Heart left ventricle (tissue), 16 donors: ENCODE results near the gene GNB5. TPM values are rescaled to one million over a fixed set of nuclear protein-coding genes. Genes with fewer than 3 reads are reported as not detected.

Source experiments
- ATAC-seq, 4 donors: fragments of 200-7000 bp; cut with Tn5 transposase; one replicate each; pipeline ENCODE4 v1.9.1; 2020 to 2022; ENCODE audit warnings: moderate library complexity in 4 of 4, mild to moderate bottlenecking in 3 of 4, moderate number of reproducible peaks in 1 of 4
- DNase-seq, 5 donors: peaks; one replicate each; pipeline ENCODE4 v3.0.0-alpha.2; 2020
- H3K27ac ChIP-seq, 12 donors: fragments of 200-600 bp; sonication (generic) in 4 of 12; one replicate each; pipeline versions ENCODE4 v1.5.0 to v1.8.0; 2016 to 2022; ENCODE audit warnings: mild to moderate bottlenecking in 2 of 12
- H3K27me3 ChIP-seq, 9 donors: fragments of 200-600 bp; sonication (generic) in 2 of 9; one replicate each; pipeline versions ENCODE4 v1.5.1 to v1.8.0; 2016 to 2022; ENCODE audit warnings: mild to moderate bottlenecking in 3 of 9
- H3K36me3 ChIP-seq, 9 donors: fragments of 200-600 bp; sonication (generic) in 2 of 9; one replicate each; pipeline versions ENCODE4 v1.5.0 to v1.8.0; 2018 to 2022; ENCODE audit warnings: mild to moderate bottlenecking in 2 of 9
- H3K4me1 ChIP-seq, 12 donors: fragments of 200-600 bp; sonication (generic) in 4 of 12; one replicate each; pipeline versions ENCODE4 v1.5.0 to v1.8.0; 2016 to 2022; ENCODE audit warnings: mild to moderate bottlenecking in 3 of 12
- H3K4me3 ChIP-seq, 12 donors: fragments of 200-600 bp; sonication (generic) in 4 of 12; one replicate each; pipeline versions ENCODE4 v1.5.0 to v1.8.0; 2017 to 2022; ENCODE audit warnings: mild to moderate bottlenecking in 9 of 12, moderate library complexity in 4 of 12
- H3K9me3 ChIP-seq, 12 donors: fragments of 200-600 bp; sonication (generic) in 4 of 12; one replicate each; pipeline versions ENCODE4 v1.5.0 to v1.8.0; 2016 to 2022; ENCODE audit warnings: mild to moderate bottlenecking in 1 of 12
- CTCF ChIP-seq, 12 donors: fragments of 200-600 bp; sonication (generic) in 4 of 12; IDR thresholded peaks; one replicate each; pipeline versions ENCODE4 v1.5.0 to v1.8.0; 2018 to 2022; ENCODE audit warnings: antibody characterized with exemption in 12 of 12, mild to moderate bottlenecking in 5 of 12
- POLR2A ChIP-seq, 2 donors: fragments of 450-650 bp; IDR thresholded peaks; one replicate each; pipeline ENCODE4 v1.6.1; 2017; ENCODE audit warnings: antibody characterized with exemption in 2 of 2, mild to moderate bottlenecking in 2 of 2, moderate library complexity in 2 of 2
- WGBS, 4 donors: extraction: QIAGEN DNeasy Blood & Tissue Kit in 2 of 4; methylation state at CpG; one replicate each; pipeline versions ENCODE4 v1.1.5 to v1.1.7; 2013 to 2018; 5-methylcytosine and 5-hydroxymethylcytosine counted together
- intact Hi-C, 10 donors: fragments of 100-400 bp; cut with DNase I; formaldehyde crosslinking; loops; one replicate each; pipeline versions ENCODE4 v1.11.1 to v1.14.2; 2022
- polyA plus RNA-seq, 2 donors: library from polyadenylated mRNA; stranded (reverse); fragments of 200-250 nt; gene quantifications; one replicate each; pipeline ENCODE4 v1.2.3, GENCODE V29; 2013
- total RNA-seq, 9 donors: library from RNA; depleted of rRNA in 2 of 9; stranded (reverse); fragments of >200 nt in 2 of 9; fragmentation: NEBNext Ultra II Directional in 3 of 9; extraction: Animal tissue kit (Norgen Biotek cat#: 25700) in 3 of 9; gene quantifications; one replicate each; pipeline versions ENCODE4 v1.1.0 to v1.2.4, GENCODE V29; 2016 to 2023
- donor health status: ischemic (EF 13 %, LVEDD 7.1; RV severe dilation, severe dysfunction).
- donor health status: healthy with polysubstance abuse.
- donor health status: DM: no; HTN: yes; CAD: no.
- donor health status: DM: no; HTN: no; CAD: no.
- donor health status: ischemic (EF 25% LVEDD 6.9; RV normal size, moderate dysfunction).
- donor health status: ischemic (EF 25% LVEDD 5.7; RV mildly dilated, moderate dysfunction).
- donor health status: healthy.
- donor health status: DM: yes; HTN: yes; CAD: no.
- donor health status: ischemic (EF 35%, LVEDD 5.7; RV mildly dilated, moderate dysfunction).
- donor health status: nonischemic (EF 11% LVEDD 7.7; RV severe dilation, severe dysfunction).
- donor health status: DM: yes; HTN: yes; CAD: no.
- donor health status: PGD.
- donor health status: ischemic (EF 29% LVEDD 5.4; RV normal size, mild dysfunction).
- donor health status: nonischemic (EF 23%, LVEDD 6.1; RV moderate dilation, normal function).

GNB5 gene
- total and polyA plus RNA-seq, 11 donors: 4.2 to 12.4 (median 7.7) TPM

GRCh38 chr15:52078197-52078875 lies 112.9 kb downstream of the GNB5 start:
- peaks cover 0 to 25% (median 0%) of the 10 kb centered on the region in 12 donors for H3K4me1 ChIP-seq
- TF ChIP-seq POLR2A (IDR thresholded peaks at IDR 0.05): no peak
- TF ChIP-seq CTCF (IDR thresholded peaks at IDR 0.05): no peak
- no peaks in the 10 kb centered on the region for H3K36me3 ChIP-seq
- no peak overlapping the region for H3K27ac ChIP-seq
- DNase-seq (no peak), ATAC-seq (peak in 2 of 4 donors; percentile 7 to 10)
- H3K9me3 ChIP-seq: no peaks in the 10 kb centered on the region
- H3K27me3 ChIP-seq: no peaks in the 10 kb centered on the region
- intact Hi-C loops: loop anchor here in 9 of 10 donors (2.0 to 10.0 kb wide), 5 partner anchors 96 to 424 kb away; no protein-coding TSS in a partner anchor
- no peak overlapping the region for H3K4me3 ChIP-seq
- 69 to 78% (median 74%) methylated on average over 10 of the region's 10 CpGs for WGBS, 4 donors

- no peaks in the 10 kb centered on the region for H3K9me3 ChIP-seq
- ATAC-seq: no peak
- no peak overlapping the region for H3K27ac ChIP-seq
- intact Hi-C loops: loop anchor here in 7 of 10 donors (5.0 to 10.0 kb wide), 3 partner anchors 95 to 422 kb away; no protein-coding TSS in a partner anchor
- TF ChIP-seq CTCF (IDR thresholded peaks at IDR 0.05) (no peak), POLR2A (IDR thresholded peaks at IDR 0.05) (no peak)
- no peaks in the 10 kb centered on the region for H3K36me3 ChIP-seq
- peaks cover 0 to 13% (median 0%) of the 10 kb centered on the region in 12 donors for H3K4me1 ChIP-seq
- H3K4me3 ChIP-seq: no peak overlapping the region
- H3K27me3 ChIP-seq: no peaks in the 10 kb centered on the region
- WGBS, 4 donors: 85 to 89% (median 86%) methylated on average over 11 of the region's 11 CpGs
- DNase-seq: no peak
Measured at GRCh38 chr15:52076889-52077781, 114.1 kb downstream of the GNB5 start.

- intact Hi-C loops: loop anchor here in 1 of 10 donors (10.0 kb wide), 1 partner anchor 417 kb away; no protein-coding TSS in a partner anchor
- no peaks in the 10 kb centered on the region for H3K27me3 ChIP-seq
- 91 to 95% (median 91%) methylated on average over 9 to 10 of the region's 10 CpGs for WGBS, 4 donors
- no peak for TF ChIP-seq CTCF (IDR thresholded peaks at IDR 0.05)
- no peak for TF ChIP-seq POLR2A (IDR thresholded peaks at IDR 0.05)
- no peak overlapping the region for H3K4me3 ChIP-seq
- no peaks in the 10 kb centered on the region for H3K9me3 ChIP-seq
- ATAC-seq: no peak
- H3K4me1 ChIP-seq: peaks cover 0 to 9% (median 0%) of the 10 kb centered on the region in 12 donors
- no peak for DNase-seq
- H3K27ac ChIP-seq: no peak overlapping the region
- H3K36me3 ChIP-seq: peaks cover 0 to 1% (median 0%) of the 10 kb centered on the region in 9 donors
Measured at GRCh38 chr15:52071570-52071969, 119.6 kb downstream of the GNB5 start.

- Histone ChIP-seq H3K36me3 (peaks cover 0 to 21% (median 16%) of the 10 kb centered on the region in 9 donors), H3K9me3 (no peaks in the 10 kb centered on the region), H3K4me1 (peaks cover 0 to 9% (median 0%) of the 10 kb centered on the region in 12 donors), H3K27me3 (no peaks in the 10 kb centered on the region), H3K27ac (no peak overlapping the region), H3K4me3 (no peak overlapping the region)
- intact Hi-C loops: no loop called here
- ATAC-seq (no peak), DNase-seq (no peak)
- WGBS, 4 donors: 90 to 95% (median 94%) methylated on average over 5 of the region's 5 CpGs
- no peak for TF ChIP-seq CTCF (IDR thresholded peaks at IDR 0.05)
- no peak for TF ChIP-seq POLR2A (IDR thresholded peaks at IDR 0.05)
Measured at GRCh38 chr15:52069559-52069958, 121.6 kb downstream of the GNB5 start.
